Kidney capillary endothelial cell (primary cell): ENCODE data around the gene SLC12A5.
"Not testable (repeated sequence)": the region's sequence is repeated elsewhere in the genome, so short reads cannot be mapped to it uniquely, and the experiment has no call there.

Experiments
- DNase-seq: peaks from one replicate; pipeline ENCODE4 v3.0.0-alpha.2; 2018; ENCODE audit warnings: low spot score

Gene SLC12A5

GRCh38 chr20:46028772-46029371 is at the start of gene SLC12A5:
SLC12A5 (plus strand) TSS chr20:46029215; CDS start chr20:46029345, 130 bp downstream.
- DNase-seq, result no peak

DNA sequence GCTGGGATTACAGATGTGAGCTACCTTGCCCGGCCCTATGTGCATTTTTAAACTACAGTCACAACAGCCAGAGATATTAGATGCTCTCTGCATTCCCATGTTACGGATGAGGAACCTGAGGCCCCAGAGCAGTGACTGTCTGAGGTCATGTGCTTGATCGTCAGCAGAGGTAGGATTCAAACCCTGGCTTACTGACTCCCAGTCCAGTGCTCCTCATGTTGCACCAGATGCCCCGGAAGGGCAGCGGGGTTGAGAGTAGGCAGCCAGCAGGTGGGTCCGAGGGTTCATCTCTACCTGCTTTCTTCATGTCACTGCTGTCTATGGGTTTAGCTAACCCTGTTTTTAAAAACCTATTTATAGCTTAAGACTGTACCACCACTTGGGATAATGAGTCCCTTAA is 47.8 kb upstream of the SLC12A5 start:
- no peak for DNase-seq

DNA sequence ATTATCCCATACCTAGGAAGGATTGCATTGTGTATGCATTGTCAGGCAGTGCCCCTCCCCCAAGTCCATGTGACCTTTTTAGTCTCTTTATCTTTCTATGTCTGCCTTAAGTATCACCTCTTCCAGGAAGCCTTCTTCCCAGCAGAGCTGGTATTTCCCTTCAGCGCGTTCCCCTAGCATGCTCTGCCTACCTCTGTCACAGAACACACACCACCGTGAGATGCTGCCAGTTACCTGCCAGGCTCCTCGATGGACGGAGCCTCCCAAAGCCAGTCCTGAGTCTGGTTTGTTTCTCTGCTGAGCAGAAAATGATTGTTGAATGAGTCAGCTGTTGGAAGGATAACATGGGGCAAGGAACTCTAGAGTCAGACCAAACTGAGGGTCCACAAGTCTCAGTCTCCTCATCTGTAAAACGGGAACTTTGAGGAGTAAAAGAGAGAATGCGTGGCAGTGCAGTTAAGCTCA is 45.7 kb upstream of the SLC12A5 start:
- DNase-seq, result no peak

DNA sequence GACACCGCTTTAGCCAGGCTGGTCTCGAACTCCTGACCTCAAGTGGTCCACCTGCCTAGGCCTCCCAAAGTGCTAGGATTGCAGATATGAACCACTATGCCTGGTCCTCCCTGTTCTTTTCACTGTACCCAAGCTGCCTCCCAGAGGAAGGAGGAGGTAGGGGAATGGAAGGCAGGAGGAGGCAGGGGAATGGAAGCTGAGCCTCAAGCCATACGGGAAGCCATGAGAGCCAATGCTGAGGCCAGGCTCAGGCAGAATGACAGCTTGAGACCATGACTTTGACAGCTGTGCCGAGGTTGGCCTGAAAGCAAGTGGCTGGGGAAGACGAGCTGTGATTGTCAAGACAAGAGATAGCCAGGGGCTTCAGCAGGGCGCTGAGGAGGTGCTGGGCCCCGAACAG is 43.4 kb upstream of the SLC12A5 start:
- DNase-seq, result no peak

- no peak for DNase-seq
Measured at GRCh38 chr20:45987108-45987780, 41.8 kb upstream of the SLC12A5 start.

DNA sequence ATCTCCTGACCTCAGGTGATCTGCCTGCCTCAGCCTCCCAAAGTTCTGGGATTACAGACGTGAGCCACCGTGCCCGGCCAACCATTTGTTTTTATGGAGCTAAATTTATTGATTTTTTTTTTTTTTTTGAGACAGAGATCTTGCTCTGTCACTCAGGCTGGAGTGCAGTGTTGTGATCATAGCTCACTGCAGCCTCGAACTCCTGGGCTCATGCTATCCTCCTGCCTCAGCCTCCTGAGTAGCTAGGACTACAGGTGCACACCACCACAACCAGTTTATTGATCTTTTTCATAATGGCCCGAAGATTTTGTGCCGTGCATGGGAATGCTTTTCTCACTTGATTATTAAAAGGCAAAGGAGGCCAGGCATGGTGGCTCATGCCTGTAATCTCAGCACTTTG is 40.2 kb upstream of the SLC12A5 start:
- DNase-seq, result not testable (repeated sequence)

- no peak for DNase-seq
Measured at GRCh38 chr20:45991616-45992015, 37.4 kb upstream of the SLC12A5 start.

DNA sequence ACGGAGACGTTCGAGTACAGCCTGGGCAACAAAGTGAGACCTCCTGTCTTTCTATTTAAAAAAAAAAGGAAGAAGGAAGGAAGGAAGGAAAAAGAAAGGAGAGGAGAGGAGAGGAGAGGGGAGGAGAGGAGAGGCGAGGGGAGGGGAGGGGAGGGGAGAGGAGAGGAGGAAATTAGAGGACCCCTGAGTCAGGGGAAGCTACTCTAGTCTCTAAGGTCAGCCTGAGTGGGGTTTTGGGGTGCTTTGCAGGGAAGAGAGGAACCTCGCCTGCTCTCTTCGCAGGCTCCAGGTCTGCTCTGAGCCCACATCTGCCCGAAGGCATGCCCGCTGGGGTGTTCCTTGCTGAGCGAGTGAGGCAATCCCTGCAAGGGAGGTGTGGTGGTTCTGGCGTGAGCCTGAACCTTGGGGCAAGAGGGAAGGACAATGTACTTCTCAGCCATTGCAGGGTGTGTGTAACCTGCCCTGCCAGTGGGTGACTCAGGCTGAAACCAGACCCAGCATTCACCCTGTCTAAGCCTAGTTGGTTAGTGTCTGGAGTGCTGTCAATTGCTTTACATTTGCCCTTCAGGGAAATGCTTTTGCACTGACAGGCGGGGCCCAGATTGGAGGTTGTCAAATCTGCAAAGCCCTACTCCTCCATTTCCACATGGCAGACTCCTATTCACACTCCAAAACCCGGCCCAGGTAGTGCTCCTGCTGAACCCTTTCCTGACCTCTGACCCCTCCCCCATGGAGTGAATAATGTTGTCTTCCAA is 35.6 kb upstream of the SLC12A5 start:
- no peak for DNase-seq

GRCh38 chr20:45994761-45995493 is 34.1 kb upstream of the SLC12A5 start:
- DNase-seq, result no peak

- DNase-seq, result not testable (repeated sequence)
Measured at GRCh38 chr20:45995495-45996097, 33.4 kb upstream of the SLC12A5 start.

GRCh38 chr20:45997187-45997586 is 31.8 kb upstream of the SLC12A5 start:
- DNase-seq, result no peak

GRCh38 chr20:45998337-45998736 is 30.7 kb upstream of the SLC12A5 start:
- DNase-seq, result no peak

DNA sequence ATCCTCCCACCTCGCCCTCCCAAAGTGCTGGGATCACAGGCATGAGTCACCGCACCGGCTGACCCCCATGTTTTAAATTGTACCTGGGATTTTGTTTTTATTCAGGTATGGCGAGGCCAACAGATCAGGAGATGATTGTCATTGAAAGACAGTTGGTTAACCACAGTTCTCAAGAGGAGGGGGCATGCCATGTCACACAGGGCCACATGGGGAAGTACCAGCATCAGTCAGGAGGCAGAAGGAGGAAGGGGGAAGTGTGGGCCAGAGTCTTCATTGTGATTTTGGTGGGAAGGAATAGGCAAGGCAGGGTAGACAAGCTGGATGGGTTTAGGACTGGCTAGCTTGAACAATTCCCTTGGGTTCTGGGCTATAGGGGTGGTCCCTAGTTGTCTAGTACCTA is 30.3 kb upstream of the SLC12A5 start:
- DNase-seq, result no peak

DNA sequence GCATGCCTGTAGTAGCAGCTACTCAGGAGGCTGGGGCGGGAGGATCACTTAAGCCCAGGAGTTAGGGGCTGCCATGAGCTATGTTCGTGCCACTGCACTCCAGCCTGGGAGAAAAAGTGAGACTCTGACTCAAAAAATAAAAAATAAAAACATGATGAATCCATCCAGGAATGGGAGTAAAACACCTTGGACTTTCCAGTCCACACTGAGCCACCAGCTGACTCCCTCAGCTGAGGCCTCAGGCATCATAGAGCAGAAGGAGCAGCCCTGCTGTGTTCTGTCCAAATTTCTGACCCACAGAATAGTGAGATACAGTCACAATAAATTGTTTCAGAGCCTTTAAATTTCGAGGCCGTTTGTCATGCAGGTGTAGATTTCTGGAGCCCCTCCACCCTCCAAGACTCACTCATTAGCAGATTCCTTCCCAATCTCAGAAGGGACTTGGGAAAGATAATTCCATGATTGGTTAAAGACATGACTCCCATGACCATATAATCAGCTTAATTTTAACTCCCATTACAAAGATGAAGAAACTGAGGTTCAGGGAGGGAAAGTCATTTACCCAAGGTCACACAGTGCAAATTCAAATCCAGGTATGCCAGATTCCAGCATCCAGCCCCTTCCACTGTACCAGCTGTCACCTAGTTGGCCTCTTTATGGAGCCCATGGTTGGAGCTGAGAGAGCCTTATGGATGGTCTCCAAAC is 29.3 kb upstream of the SLC12A5 start:
- no peak for DNase-seq

DNA sequence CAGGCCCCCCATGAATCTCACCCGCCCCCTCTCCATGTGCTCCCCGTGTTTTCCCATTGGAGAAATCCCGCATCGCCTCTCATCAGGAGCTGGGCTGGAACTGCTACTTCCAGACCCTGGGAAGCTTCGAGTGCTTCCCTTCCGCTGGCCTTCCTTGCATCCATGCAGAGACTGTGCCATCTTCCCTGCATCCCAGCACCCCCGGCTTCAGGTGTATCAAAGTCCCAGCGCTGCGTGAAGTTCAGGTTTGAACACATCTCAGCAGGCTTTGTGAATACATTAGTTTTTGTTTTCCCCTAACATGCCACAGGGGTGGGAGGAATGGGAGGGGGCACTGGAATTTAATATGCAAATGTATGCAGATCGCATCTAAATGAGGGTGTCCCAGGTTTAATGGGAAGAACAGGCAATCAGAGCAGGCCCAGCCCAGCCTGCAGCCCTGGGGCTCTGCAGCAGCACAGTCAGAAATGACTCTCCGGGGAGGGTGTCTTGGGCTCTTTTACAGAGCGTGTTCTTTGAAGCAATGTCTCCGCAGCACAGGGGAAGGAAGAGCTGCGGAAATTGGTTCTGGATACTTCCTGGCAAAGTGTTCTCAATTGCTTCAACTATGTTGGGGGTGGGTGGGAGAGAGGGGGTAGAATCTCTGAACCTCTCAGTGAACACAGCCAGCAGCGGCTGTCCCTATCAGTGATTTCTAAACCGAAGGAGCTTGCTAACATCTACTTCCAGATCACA is 28.6 kb upstream of the SLC12A5 start:
- no peak for DNase-seq

DNA sequence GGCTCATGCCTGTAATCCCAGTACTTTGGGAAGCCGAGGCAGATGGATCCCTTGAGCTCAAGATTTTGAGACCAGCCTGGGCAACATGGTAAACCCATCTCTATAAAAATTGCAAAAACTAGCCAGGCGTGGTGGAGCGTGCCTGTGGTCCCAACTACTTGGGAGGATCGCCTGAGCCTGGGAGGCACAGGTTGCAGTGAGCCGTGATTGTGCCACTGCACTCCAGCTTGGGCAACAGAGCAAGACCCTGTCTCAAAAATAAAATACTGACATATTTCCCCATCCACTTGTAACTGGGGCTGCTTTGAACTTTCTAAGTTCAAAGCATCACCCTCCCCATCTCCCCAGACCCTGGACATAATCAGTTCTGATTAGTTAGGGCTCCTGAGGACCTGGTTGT is 27.5 kb upstream of the SLC12A5 start:
- no peak for DNase-seq

- no peak for DNase-seq
Measured at GRCh38 chr20:46002008-46002407, 27.0 kb upstream of the SLC12A5 start.

- no peak for DNase-seq
Measured at GRCh38 chr20:46004187-46004586, 24.8 kb upstream of the SLC12A5 start.

GRCh38 chr20:46004889-46005473 is 24.0 kb upstream of the SLC12A5 start:
- DNase-seq, result no peak

DNA sequence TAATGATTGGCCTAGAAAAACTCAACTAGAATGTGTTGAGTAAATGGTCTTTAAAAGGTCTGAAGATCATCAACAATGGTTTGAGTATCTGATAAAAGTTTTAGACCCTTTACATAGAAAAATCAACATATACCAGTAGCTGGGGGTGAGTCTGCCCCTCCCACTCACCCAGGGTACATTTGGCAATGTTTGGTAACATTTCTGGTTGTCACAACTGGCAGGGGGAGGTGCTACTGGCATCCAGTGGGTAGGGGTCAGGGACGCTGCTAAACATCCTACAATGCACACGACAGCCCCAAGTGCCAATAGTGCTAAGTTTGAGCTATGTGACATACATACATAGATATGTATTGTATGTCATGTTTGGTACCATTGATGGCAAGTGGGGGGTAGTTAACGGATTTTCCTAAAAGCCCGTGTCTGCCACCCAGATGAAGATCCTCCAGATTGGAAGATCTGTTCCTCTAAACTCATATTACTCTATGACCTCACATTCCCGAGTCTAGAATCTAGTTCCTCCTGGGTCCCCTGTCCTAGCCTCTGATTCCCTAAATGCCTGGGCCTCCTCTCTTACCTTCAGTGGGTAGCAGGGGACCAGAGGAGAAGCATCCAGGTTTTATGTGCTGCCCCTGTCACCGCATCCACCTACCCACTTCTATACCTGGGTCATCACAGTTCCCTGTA is 22.9 kb upstream of the SLC12A5 start:
- DNase-seq, result no peak
